ENCODE measurements around the gene GPC3. TPM values are rescaled to one million over a fixed set of nuclear protein-coding genes. Genes with fewer than 3 reads are reported as not detected.

Gene GPC3
- total and polyA plus RNA-seq, 2 of the 4 experiments (the other 2 are of a cell fraction) = not detected

DNA sequence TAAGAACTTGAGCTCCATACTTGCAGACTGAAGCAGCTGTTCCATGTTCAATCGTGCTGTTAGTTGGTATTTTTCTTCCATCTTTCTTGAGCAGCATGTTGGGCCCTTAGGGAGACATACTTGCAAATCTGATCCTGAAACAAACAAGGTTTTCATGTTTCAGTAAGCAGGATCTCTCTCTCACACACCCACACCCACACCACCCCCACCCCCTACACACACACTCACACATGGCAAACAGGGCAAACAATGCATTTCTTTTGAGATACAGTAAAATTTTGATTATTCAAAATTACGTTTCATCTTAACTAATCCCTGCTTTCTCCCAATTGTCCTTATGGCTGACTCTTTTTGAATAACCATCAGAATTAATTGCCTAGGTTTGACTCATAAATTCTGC is 32.3 kb downstream of the GPC3 start:
- dilution Hi-C loops (cut with HindIII; ENCODE audit: low sequenced_read_pairs, unreplicated experiment) = no loop called here

More for the DNA sequence above, 32.3 kb downstream of the GPC3 start:
- no peaks in the 10 kb centered on the region for H3K9me3 ChIP-seq (ENCODE audit: control insufficient read depth, insufficient read depth, low read length)
- no peak overlapping the region for H4K91ac ChIP-seq (ENCODE audit: insufficient read depth, low read depth, low read length)
- no peak for TF ChIP-seq SMC3 (IDR thresholded peaks at IDR 0.05; ENCODE audit: low read depth, low read length)
- TF ChIP-seq RFX5 (IDR thresholded peaks at IDR 0.05; ENCODE audit: low read depth, low read length) = no peak
- TF ChIP-seq FOS (IDR thresholded peaks at IDR 0.05; ENCODE audit: low read depth, low read length) = no peak
- no peak for TF ChIP-seq CEBPB (IDR thresholded peaks at IDR 0.05; ENCODE audit: low read depth, low read length)
- TF ChIP-seq, protein P1, sequence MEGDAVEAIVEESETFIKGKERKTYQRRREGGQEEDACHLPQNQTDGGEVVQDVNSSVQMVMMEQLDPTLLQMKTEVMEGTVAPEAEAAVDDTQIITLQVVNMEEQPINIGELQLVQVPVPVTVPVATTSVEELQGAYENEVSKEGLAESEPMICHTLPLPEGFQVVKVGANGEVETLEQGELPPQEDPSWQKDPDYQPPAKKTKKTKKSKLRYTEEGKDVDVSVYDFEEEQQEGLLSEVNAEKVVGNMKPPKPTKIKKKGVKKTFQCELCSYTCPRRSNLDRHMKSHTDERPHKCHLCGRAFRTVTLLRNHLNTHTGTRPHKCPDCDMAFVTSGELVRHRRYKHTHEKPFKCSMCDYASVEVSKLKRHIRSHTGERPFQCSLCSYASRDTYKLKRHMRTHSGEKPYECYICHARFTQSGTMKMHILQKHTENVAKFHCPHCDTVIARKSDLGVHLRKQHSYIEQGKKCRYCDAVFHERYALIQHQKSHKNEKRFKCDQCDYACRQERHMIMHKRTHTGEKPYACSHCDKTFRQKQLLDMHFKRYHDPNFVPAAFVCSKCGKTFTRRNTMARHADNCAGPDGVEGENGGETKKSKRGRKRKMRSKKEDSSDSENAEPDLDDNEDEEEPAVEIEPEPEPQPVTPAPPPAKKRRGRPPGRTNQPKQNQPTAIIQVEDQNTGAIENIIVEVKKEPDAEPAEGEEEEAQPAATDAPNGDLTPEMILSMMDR (conservative IDR thresholded peaks at IDR 0.05; ENCODE audit: low read depth, low read length) = no peak
- no peak for TF ChIP-seq MAFK (IDR thresholded peaks at IDR 0.05; ENCODE audit: low read depth, low read length)
- no peak for TF ChIP-seq MAZ (IDR thresholded peaks at IDR 0.05; ENCODE audit: borderline replicate concordance, low read depth, low read length)
- no peak for TF ChIP-seq MXI1 (IDR thresholded peaks at IDR 0.05; ENCODE audit: borderline replicate concordance, low read depth, low read length)
- no peak for TF ChIP-seq CHD1 (IDR thresholded peaks at IDR 0.05; ENCODE audit: low read depth, low read length)
- TF ChIP-seq RCOR1 (IDR thresholded peaks at IDR 0.05; ENCODE audit: insufficient replicate concordance, low read length) = no peak
- TF ChIP-seq NFE2L2 (IDR thresholded peaks at IDR 0.05; ENCODE audit: low read depth, low read length) = no peak
- no peak for TF ChIP-seq RAD21 (IDR thresholded peaks at IDR 0.05; ENCODE audit: low read length)
- TF ChIP-seq, protein P2, sequence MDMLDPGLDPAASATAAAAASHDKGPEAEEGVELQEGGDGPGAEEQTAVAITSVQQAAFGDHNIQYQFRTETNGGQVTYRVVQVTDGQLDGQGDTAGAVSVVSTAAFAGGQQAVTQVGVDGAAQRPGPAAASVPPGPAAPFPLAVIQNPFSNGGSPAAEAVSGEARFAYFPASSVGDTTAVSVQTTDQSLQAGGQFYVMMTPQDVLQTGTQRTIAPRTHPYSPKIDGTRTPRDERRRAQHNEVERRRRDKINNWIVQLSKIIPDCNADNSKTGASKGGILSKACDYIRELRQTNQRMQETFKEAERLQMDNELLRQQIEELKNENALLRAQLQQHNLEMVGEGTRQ (IDR thresholded peaks at IDR 0.05; ENCODE audit: low read depth, low read length) = no peak
- no peak for TF ChIP-seq POLR2A (IDR thresholded peaks at IDR 0.05; ENCODE audit: low read depth, low read length)
- TF ChIP-seq, protein P3, sequence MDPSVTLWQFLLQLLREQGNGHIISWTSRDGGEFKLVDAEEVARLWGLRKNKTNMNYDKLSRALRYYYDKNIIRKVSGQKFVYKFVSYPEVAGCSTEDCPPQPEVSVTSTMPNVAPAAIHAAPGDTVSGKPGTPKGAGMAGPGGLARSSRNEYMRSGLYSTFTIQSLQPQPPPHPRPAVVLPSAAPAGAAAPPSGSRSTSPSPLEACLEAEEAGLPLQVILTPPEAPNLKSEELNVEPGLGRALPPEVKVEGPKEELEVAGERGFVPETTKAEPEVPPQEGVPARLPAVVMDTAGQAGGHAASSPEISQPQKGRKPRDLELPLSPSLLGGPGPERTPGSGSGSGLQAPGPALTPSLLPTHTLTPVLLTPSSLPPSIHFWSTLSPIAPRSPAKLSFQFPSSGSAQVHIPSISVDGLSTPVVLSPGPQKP (IDR thresholded peaks at IDR 0.05; ENCODE audit: borderline replicate concordance, low read depth, low read length) = no peak
- TF ChIP-seq BHLHE40 (IDR thresholded peaks at IDR 0.05; ENCODE audit: low read depth, low read length) = no peak
- no peak overlapping the region for H2BK5ac ChIP-seq (ENCODE audit: low read depth, low read length, poor library complexity, severe bottlenecking)
- H3K27ac ChIP-seq (ENCODE audit: insufficient read depth, low read length) = no peak overlapping the region
- no peak overlapping the region for H3K4me2 ChIP-seq (ENCODE audit: low read depth, low read length)
- DNase-seq = no peak
- BruUV-seq (replicated peaks) = no TSS peak
- H3K14ac ChIP-seq (replicated peaks; ENCODE audit: low read depth, low read length) = no peak overlapping the region
- no peak overlapping the region for H3K4me3 ChIP-seq (ENCODE audit: insufficient read depth, low read depth, low read length)
- CTCF ChIA-PET = interaction anchor here (0.7 kb wide), 1 partner anchor 334 kb away, joined by 4 read pairs; no protein-coding TSS in a partner anchor
- intact Hi-C loops (cut with micrococcal nuclease) = no loop called here
- in situ Hi-C loops (cut with MboI; ENCODE audit: low sequenced_read_pairs) = no loop called here
- H2BK120ac ChIP-seq (ENCODE audit: low read depth, low read length) = no peak overlapping the region
- H3K56ac ChIP-seq (ENCODE audit: extremely low read depth, insufficient read depth, low read length) = no peak overlapping the region
- H4K5ac ChIP-seq (ENCODE audit: low read depth, low read length) = no peak overlapping the region
- POLR2A ChIA-PET (ENCODE audit: unreplicated experiment) = no interaction called here
- H3K27me3 ChIP-seq (ENCODE audit: control insufficient read depth, insufficient read depth, low read length) = no peaks in the 10 kb centered on the region
- H3K4me1 ChIP-seq (ENCODE audit: control insufficient read depth, insufficient read depth, low read length) = no peaks in the 10 kb centered on the region
- H3K79me1 ChIP-seq (ENCODE audit: low read depth in 1 of 2, low read length in 2 of 2) = no peaks in the 10 kb centered on the region
- H3K36me3 ChIP-seq (ENCODE audit: control insufficient read depth, insufficient read depth, low read length) = no peaks in the 10 kb centered on the region
- ATAC-seq (ENCODE audit: low read depth) = no peak
- H3K9ac ChIP-seq (ENCODE audit: low read depth, low read length) = no peak overlapping the region
- no peak overlapping the region for H2BK15ac ChIP-seq (ENCODE audit: low read depth, low read length)
- no peak overlapping the region for H3K23ac ChIP-seq (ENCODE audit: low read depth, low read length)
- H2AFZ ChIP-seq (replicated peaks; ENCODE audit: low read length, poor library complexity) = no peak overlapping the region
- H3K4ac ChIP-seq (ENCODE audit: low read depth, low read length) = no peak overlapping the region
- H2BK20ac ChIP-seq (ENCODE audit: low read depth, low read length) = no peak overlapping the region
- no peak overlapping the region for H4K8ac ChIP-seq (ENCODE audit: low read depth in 2 of 2, low read length in 2 of 2)
- H3K9me1 ChIP-seq (ENCODE audit: insufficient read depth, low read length) = no peaks in the 10 kb centered on the region
- H4K20me1 ChIP-seq (ENCODE audit: insufficient read depth, low read length) = no peaks in the 10 kb centered on the region
- H3K18ac ChIP-seq (ENCODE audit: low read depth, low read length) = no peak overlapping the region
- WGBS, 2 experiments (ENCODE audit: extremely low coverage in 2 of 2, insufficient read length in 1 of 2) = no CpG with 5 or more reads among the region's 2 CpGs
- H2AK9ac ChIP-seq (replicated peaks; ENCODE audit: low read depth, low read length, poor library complexity) = no peak overlapping the region
- no peak overlapping the region for H2AK5ac ChIP-seq (ENCODE audit: low read depth, low read length)

Measured in IMR-90 (cell line).